Stimulated activated CD8-positive, alpha-beta memory T cell treated with anti-CD3 and anti-CD28 coated beads, Interleukin-12 subunit alpha, Interleukin-12 subunit beta, amount 100 ng/mL, for 24 hours (primary cell): ENCODE data around the gene NOCT.
"Not testable (repeated sequence)": the region's sequence is repeated elsewhere in the genome, so short reads cannot be mapped to it uniquely, and the experiment has no call there.

Source experiments
- DNase-seq: peaks from one replicate; pipeline ENCODE4 v3.0.0-alpha.2; 2020; ENCODE audit errors: extremely low read depth

The NOCT gene

DNA sequence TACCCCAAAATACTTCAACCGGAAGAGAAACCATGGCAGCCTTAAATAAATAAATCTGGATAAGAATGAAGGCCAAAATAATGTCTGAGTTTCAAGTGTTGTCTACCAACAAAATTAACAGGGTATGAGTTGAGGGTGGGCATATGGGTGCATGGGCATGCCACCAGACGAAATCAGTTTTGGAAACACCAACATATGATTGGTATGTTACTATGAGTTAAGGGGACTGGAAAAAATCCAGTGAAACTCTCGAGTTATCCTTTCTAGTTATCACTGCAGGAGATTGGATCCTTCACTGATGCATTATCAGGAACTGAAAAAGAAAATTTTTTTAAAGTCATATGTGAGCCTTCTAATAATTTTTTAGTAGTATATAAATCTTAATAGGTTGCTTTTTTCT, 32.4 kb downstream of the NOCT start:
- no peak for DNase-seq

DNA sequence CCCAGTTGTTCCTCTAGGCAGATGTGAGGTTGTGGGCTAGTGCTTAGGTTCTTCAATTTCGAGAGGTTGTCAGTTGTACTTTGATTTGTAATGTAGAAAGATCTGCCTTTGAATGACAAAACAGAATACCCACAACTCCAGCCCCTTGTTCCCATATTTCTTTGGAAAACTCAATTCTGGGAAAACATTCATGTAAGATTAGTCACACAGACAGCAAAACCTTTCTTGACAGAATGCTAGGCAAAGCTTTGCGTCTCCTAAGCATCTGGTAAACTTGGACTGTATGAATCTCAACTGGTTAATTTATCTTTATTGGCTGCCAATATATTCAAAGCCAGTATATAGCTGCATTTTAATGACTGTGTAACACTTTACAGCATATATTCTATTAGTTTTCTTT, 34.9 kb downstream of the NOCT start:
- no peak for DNase-seq

DNA sequence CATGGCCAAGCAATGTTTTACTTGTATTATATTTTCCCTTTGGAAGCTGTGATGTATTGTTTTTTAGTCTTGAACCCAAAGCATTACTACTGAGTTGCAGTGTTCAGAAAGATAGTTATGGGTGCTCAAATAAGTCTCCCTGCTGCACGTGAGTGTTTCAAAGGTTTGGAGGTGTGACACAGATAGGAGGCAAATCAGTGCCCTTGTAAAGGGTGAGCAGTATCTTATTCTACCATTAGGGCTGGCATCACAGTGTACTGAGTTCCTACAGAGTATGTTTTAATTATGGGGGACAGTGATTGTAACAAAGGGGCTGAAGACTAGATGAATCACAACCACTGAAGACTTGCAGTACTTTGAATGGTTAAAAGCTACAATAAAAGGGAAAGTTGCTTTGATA, 38.3 kb downstream of the NOCT start:
- DNase-seq: no peak

- DNase-seq: no peak
These were observed 39.4 kb downstream of the NOCT start for GRCh38 chr4:139054791-139055505.

DNA sequence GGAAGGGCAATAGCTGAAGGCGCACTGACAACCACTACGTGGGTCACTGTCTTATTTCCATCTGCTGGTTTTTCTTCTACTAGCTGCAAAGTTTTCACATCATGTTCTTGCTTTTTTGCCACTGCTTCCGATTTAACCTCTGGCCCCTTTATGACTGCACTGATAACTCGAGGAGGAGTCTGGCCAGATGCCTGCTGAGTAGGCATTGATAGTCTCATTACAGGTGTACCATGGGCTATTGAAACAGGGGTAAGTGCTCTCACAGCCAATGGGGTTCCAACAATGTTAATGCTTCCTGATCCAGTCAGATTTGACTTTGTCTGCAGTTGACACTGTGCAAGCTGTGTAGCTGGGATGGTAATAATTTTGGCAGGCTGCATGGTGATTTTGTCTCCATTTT, 43.4 kb downstream of the NOCT start:
- not testable (repeated sequence) for DNase-seq

- no peak for DNase-seq
These were observed 45.0 kb downstream of the NOCT start for GRCh38 chr4:139060591-139060990.

GRCh38 chr4:139076016-139076744, 60.6 kb downstream of the NOCT start:
- DNase-seq: no peak

DNA sequence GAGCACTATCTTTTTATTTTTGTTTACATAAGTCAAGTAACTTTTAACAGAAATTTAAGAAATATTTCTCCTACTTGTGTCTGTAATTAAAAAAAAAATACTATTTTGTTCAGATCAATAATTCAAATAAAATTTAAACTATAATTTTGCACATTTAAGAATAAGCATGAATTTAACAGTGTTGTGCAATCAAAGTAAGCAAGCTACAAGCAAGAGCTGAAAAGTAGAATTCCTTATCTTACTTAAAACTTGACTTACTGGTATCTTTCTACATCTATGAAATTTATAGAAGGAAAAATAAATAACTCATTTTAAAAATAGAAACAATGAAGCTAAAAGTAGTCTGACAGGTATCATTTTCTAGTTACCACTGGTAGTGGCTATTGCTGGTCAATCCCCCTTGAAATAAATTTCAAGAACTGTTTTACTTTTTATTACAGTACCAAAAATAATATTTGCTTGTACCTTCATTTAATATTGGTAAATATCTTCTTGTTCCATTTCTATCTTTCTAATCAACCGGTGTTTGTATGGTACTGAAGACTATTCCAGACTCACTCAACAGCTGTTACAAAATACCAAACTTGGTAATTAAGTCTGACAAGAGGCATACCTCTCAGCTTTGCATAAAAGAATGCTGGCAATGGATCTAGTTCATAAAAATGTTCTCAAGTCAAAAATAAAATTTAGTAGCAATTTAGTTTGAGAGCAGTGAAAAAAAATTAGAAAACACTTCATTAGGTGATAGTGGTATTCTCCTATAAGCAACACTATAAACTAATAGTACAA, 62.2 kb downstream of the NOCT start:
- no peak for DNase-seq

DNA sequence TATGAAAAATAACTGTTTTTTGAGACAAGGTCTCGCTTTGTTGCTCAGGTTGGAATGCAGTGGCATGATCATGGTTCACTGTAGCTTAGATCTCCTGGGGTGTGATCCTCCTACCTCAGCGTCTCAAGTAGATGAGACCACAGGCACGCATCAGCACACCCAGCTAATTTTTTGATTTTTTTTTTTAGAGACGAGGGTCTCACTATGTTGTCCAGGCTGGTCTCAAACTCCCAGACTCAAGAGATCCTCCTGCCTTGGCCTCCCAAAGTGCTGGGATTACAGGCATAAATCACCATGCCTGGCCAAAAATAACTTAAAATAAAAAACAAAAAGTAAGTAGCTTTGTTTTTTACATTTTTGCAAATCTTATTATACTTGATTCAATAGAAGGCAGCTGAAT, 63.3 kb downstream of the NOCT start:
- DNase-seq: no peak

DNA sequence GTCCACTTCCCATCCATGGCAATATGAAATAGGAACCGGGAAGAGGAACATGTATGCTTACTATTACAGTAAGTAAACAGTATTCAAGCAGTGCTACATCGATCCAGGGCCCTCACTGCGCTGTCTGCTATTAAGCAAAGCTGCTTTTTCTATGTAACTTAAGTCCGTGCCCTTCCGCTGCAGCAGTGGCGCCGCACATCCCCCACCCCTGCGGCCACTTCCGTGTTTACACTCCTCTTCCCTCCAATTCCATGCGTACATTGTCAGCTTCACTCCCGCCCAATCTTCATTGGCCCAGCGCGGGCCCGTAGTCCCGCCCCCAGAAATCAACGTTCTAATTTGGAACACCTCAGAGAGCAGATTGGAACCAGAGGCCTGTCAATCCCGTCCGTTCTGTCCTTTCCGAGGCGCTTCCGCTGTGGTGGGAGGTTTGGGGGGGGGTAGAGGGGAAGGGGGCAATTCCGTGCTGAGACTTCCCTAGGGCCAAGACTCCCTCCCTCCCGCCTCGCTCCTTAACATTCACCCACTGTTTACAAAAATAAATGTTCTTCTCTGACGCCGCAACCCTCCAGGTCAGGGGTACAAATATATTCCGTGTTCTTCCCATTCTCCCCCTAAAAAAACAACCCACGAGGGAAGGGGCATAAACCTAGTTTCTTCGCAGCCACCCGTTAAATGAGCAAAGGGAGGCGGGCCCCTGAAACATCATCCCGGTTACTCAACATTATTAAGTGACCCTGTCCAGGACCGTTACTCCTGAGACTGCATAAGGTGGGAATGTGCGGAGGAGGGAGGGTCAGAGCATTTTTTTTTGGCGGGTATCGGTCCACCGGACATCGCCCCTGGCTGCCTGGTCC, 67.4 kb downstream of the NOCT start:
- DNase-seq: peak; percentile 76

DNA sequence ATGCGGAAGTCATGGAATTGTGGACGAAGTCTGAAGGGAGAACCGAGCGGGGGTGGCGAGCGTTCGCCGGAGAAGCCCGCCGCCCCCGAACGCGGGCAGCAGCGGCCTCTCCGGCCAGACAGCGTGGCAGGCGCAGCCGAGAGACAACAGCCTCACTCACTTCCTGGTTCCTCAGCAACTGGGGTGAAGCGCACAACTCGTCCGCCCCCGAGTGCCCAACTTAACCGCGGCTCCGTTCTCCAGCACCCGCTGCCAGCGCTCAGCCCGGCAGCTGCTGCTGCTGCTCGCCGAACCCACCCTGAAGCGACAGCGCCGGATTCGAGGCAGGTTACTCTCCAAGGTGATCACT, 68.0 kb downstream of the NOCT start:
- peak; percentile 34 for DNase-seq

- DNase-seq: peak; percentile 67
These were observed 68.6 kb downstream of the NOCT start for GRCh38 chr4:139083956-139084803.

GRCh38 chr4:139084804-139085093, 69.2 kb downstream of the NOCT start:
- DNase-seq: no peak

GRCh38 chr4:139085141-139085540, 69.6 kb downstream of the NOCT start:
- no peak for DNase-seq

DNA sequence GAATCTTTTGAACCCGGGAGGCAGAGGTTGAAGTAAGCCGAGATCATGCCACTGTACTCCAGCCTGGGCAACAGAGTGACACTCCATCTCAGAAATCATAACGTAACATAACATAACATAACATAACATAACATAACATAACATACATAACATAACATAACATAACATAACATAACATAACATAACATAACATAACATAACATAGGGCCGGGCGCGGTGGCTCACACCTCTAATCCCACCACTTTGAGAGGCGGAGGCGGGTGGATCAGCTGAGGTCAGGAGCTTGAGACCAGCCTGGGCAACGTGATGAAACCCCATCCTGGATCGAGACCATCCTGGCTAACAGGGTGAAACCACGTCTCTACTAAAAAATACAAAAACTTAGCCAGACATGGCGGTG, 76.7 kb downstream of the NOCT start:
- no peak for DNase-seq
